ENCODE measurements around the gene RAD51C.
"Not testable (repeated sequence)": the region's sequence is repeated elsewhere in the genome, so short reads cannot be mapped to it uniquely, and the experiment has no call there.

RAD51C gene

GRCh38 chr17:58692239-58693055, at the start of gene RAD51C:
TSS of gene RAD51C (plus strand) at chr17:58692602. CDS start at chr17:58692644, 42 bp downstream.
- DNase-seq, result peak; percentile 92

GRCh38 chr17:58643147-58643546, 49.3 kb upstream of the RAD51C start:
- no peak for DNase-seq

GRCh38 chr17:58648236-58648635, 44.2 kb upstream of the RAD51C start:
- DNase-seq, result no peak

GRCh38 chr17:58657962-58658803, 34.2 kb upstream of the RAD51C start:
- DNase-seq, result peak; percentile 45

- peak; percentile 99 for DNase-seq
These were observed 33.3 kb upstream of the RAD51C start for GRCh38 chr17:58658804-58659713.

- not testable (repeated sequence) for DNase-seq
These were observed 32.7 kb upstream of the RAD51C start for GRCh38 chr17:58659714-58660084.

- DNase-seq, result no peak
These were observed 31.8 kb upstream of the RAD51C start for GRCh38 chr17:58660621-58661020.

- DNase-seq, result no peak
These were observed 30.9 kb upstream of the RAD51C start for GRCh38 chr17:58661499-58661898.

GRCh38 chr17:58664302-58664701, 28.1 kb upstream of the RAD51C start:
- DNase-seq, result no peak

GRCh38 chr17:58665946-58666857, 26.2 kb upstream of the RAD51C start:
- DNase-seq, result no peak

GRCh38 chr17:58666858-58667267, 25.5 kb upstream of the RAD51C start:
- DNase-seq, result peak; percentile 65

- no peak for DNase-seq
These were observed 24.3 kb upstream of the RAD51C start for GRCh38 chr17:58667934-58668597.

- DNase-seq, result no peak
These were observed 23.8 kb upstream of the RAD51C start for GRCh38 chr17:58668598-58668935.

GRCh38 chr17:58669853-58670252, 22.5 kb upstream of the RAD51C start:
- DNase-seq, result no peak

- DNase-seq, result peak; percentile 32
These were observed 20.4 kb upstream of the RAD51C start for GRCh38 chr17:58671969-58672368.

GRCh38 chr17:58677194-58677880, 15.1 kb upstream of the RAD51C start:
- DNase-seq, result no peak

- DNase-seq, result not testable (repeated sequence)
These were observed 14.1 kb upstream of the RAD51C start for GRCh38 chr17:58678287-58678686.

GRCh38 chr17:58679263-58680037, 13.0 kb upstream of the RAD51C start:
- peak; percentile 98 for DNase-seq

- peak; percentile 60 for DNase-seq
These were observed 12.4 kb upstream of the RAD51C start for GRCh38 chr17:58680038-58680369.

GRCh38 chr17:58684003-58684402, 8.4 kb upstream of the RAD51C start:
- no peak for DNase-seq

Data from NCI-H82 (cell line).